Neural progenitor cell (in vitro differentiated cells): ENCODE results near the gene PLSCR1. TPM values are rescaled to one million over a fixed set of nuclear protein-coding genes. Genes with fewer than 3 reads are reported as not detected.

Experiments
- DNase-seq: peaks from one replicate; pipeline ENCODE4 v3.0.0-alpha.2; 2016; ENCODE audit warnings: low spot score
- H2AFZ ChIP-seq: fragments of 200-600 bp; sonication (generic); replicated peaks from 2 replicates; pipeline ENCODE4 v1.6.1; 2016; ENCODE audit warnings: antibody characterized with exemption
- H3F3A ChIP-seq: fragments of 200-600 bp; sonication (generic); 2 replicates; pipeline ENCODE4 v1.6.1; 2016; ENCODE audit warnings: antibody characterized with exemption, low read depth
- H3K27ac ChIP-seq: fragments of 200-600 bp; sonication (generic); 2 replicates; pipeline ENCODE4 v1.5.1; 2016; ENCODE audit warnings: mild to moderate bottlenecking
- H3K27me3 ChIP-seq: fragments of 200-600 bp; sonication (generic); 2 replicates; pipeline ENCODE4 v1.6.1; 2016; ENCODE audit warnings: mild to moderate bottlenecking, moderate library complexity
- H3K36me3 ChIP-seq: fragments of 200-600 bp; sonication (generic); 2 replicates; pipeline ENCODE4 v1.5.1; 2016
- H3K4me1 ChIP-seq: fragments of 200-600 bp; sonication (generic); 2 replicates; pipeline ENCODE4 v1.6.1; 2016; ENCODE audit warnings: mixed run types
- H3K4me2 ChIP-seq: fragments of 200-600 bp; sonication (generic); 2 replicates; pipeline ENCODE4 v1.6.1; 2016
- H3K4me3 ChIP-seq: fragments of 200-600 bp; sonication (generic); 2 replicates; pipeline ENCODE4 v1.5.1; 2016
- H3K79me2 ChIP-seq: fragments of 200-600 bp; sonication (generic); 2 replicates; pipeline ENCODE4 v1.6.1; 2016; ENCODE audit warnings: low read depth
- H3K9ac ChIP-seq: fragments of 200-600 bp; sonication (generic); 2 replicates; pipeline ENCODE4 v1.6.1; 2016
- H3K9me3 ChIP-seq: fragments of 200-600 bp; sonication (generic); 2 replicates; pipeline ENCODE4 v1.5.1; 2016; ENCODE audit warnings: low read depth
- H4K20me1 ChIP-seq: fragments of 200-600 bp; sonication (generic); 2 replicates; pipeline ENCODE4 v1.6.1; 2016; ENCODE audit warnings: low read depth
- H3K27ac Mint-ChIP-seq: 3 replicates; pipeline ENCODE4 v1.8.0; 2021; ENCODE audit warnings: mixed read lengths
- H3K27me3 Mint-ChIP-seq: 2 replicates; pipeline ENCODE4 v1.8.0; 2022; ENCODE audit warnings: low read depth, mild to moderate bottlenecking, inconsistent platforms, moderate library complexity, mixed read lengths; ENCODE audit not compliant: insufficient read depth
- H3K36me3 Mint-ChIP-seq: 3 replicates; pipeline ENCODE4 v1.8.0; 2021; ENCODE audit warnings: mixed read lengths
- H3K4me1 Mint-ChIP-seq: 3 replicates; pipeline ENCODE4 v1.8.0; 2021; ENCODE audit warnings: mixed read lengths
- H3K4me3 Mint-ChIP-seq: 3 replicates; pipeline ENCODE4 v1.8.0; 2021; ENCODE audit warnings: mild to moderate bottlenecking, moderate library complexity, mixed read lengths
- H3K9me3 Mint-ChIP-seq: 3 replicates; pipeline ENCODE4 v1.8.0; 2020; ENCODE audit warnings: mixed read lengths
- EZH2 ChIP-seq: fragments of 200-600 bp; sonication (generic); IDR thresholded peaks from 2 replicates; pipeline ENCODE4 v1.6.1; 2017; ENCODE audit warnings: antibody characterized with exemption, mild to moderate bottlenecking, moderate library complexity
- EZH2phosphoT487 ChIP-seq: fragments of 200-600 bp; sonication (generic); IDR thresholded peaks from 2 replicates; pipeline ENCODE4 v1.6.1; 2017; ENCODE audit warnings: antibody characterized with exemption
- total RNA-seq: library from RNA; depleted of rRNA; stranded (reverse); fragments of >200 nt; gene quantifications from 2 replicates; pipeline ENCODE4 v1.2.3, GENCODE V29; 2015; ENCODE audit warnings: low replicate concordance
- TF ChIP-seq, protein P1 (sequence below): fragments of 200-600 bp; sonication (generic); IDR thresholded peaks from 2 replicates; pipeline ENCODE4 v1.5.1; 2017; ENCODE audit warnings: antibody characterized with exemption, mild to moderate bottlenecking

Gene PLSCR1
- total RNA-seq, 1 donor from 2014 or later, result 23.9 TPM

DNA sequence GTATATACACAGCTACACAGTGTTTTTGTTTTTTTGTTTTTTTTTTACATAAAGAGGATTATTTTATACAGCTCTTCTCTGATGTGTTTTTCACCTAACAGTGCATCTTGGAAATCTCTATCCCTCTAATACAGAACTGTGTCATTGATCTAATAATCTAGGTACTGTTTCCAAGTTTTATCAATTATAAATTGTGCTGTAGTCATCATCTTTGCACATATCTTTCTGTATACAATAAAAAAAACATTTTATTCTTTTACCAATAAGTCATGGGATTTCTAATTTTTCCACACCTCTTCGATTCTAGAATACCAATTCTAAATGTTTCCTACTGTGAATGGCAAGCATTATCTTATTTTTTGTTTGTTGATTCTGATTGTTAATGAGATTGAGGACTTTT, 73.4 kb downstream of the PLSCR1 start:
- H3K27ac Mint-ChIP-seq, result no peak overlapping the region
- no peaks in the 10 kb centered on the region for H3K4me1 Mint-ChIP-seq
- H3F3A ChIP-seq, result no peaks in the 10 kb centered on the region
- H3K4me2 ChIP-seq, result no peak overlapping the region
- no peaks in the 10 kb centered on the region for H4K20me1 ChIP-seq
- H3K36me3 Mint-ChIP-seq, result no peaks in the 10 kb centered on the region
- no peaks in the 10 kb centered on the region for H3K4me1 ChIP-seq
- H3K27me3 Mint-ChIP-seq, result no peaks in the 10 kb centered on the region
- H3K9me3 ChIP-seq, result no peaks in the 10 kb centered on the region
- H2AFZ ChIP-seq, result no peak overlapping the region
- no peak for DNase-seq
- H3K27ac ChIP-seq, result no peak overlapping the region
- no peak overlapping the region for H3K4me3 ChIP-seq
- H3K36me3 ChIP-seq, result no peaks in the 10 kb centered on the region
- no peaks in the 10 kb centered on the region for H3K79me2 ChIP-seq
- H3K4me3 Mint-ChIP-seq, result no peak overlapping the region
- TF ChIP-seq, protein P1, sequence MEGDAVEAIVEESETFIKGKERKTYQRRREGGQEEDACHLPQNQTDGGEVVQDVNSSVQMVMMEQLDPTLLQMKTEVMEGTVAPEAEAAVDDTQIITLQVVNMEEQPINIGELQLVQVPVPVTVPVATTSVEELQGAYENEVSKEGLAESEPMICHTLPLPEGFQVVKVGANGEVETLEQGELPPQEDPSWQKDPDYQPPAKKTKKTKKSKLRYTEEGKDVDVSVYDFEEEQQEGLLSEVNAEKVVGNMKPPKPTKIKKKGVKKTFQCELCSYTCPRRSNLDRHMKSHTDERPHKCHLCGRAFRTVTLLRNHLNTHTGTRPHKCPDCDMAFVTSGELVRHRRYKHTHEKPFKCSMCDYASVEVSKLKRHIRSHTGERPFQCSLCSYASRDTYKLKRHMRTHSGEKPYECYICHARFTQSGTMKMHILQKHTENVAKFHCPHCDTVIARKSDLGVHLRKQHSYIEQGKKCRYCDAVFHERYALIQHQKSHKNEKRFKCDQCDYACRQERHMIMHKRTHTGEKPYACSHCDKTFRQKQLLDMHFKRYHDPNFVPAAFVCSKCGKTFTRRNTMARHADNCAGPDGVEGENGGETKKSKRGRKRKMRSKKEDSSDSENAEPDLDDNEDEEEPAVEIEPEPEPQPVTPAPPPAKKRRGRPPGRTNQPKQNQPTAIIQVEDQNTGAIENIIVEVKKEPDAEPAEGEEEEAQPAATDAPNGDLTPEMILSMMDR, result no peak
- TF ChIP-seq EZH2 (no peak), EZH2phosphoT487 (no peak)
- no peaks in the 10 kb centered on the region for H3K9me3 Mint-ChIP-seq
- H3K9ac ChIP-seq, result no peak overlapping the region
- H3K27me3 ChIP-seq, result no peaks in the 10 kb centered on the region

DNA sequence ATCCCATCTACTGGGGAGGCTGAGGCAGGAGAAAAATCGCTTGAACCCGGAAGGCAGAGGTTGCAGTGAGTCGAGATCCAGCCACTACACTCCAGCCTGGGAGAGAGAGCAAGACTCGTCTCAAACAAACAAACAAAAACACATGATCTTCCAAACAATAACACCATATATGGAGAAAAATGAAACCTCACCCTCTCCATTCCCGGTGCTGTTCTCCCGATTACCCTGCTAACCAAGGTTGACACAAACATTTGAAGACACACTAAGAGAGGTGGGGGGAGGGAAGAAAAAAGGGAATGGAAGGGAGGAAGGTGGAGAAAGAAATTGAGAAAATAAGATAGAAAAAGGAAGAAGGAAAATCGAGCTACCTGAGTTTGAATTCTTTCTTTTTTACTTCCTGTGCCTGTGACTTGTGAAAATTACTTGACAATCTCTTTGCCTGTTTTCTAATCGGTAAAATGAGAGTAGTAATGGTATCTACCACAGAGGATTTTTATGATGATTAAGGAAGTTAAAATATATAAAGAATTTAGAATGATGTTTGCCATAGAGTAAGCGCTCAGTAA, 73.9 kb downstream of the PLSCR1 start:
- DNase-seq, result no peak
- Histone ChIP-seq H3K27me3 (no peaks in the 10 kb centered on the region), H3K4me2 (no peak overlapping the region), H3K36me3 (no peaks in the 10 kb centered on the region), H3K27ac (no peak overlapping the region), H4K20me1 (no peaks in the 10 kb centered on the region), H3F3A (no peaks in the 10 kb centered on the region), H3K9me3 (no peaks in the 10 kb centered on the region), H3K9ac (no peak overlapping the region), H2AFZ (no peak overlapping the region), H3K79me2 (no peaks in the 10 kb centered on the region), H3K4me1 (no peaks in the 10 kb centered on the region), H3K4me3 (no peak overlapping the region)
- TF ChIP-seq EZH2, result no peak
- TF ChIP-seq, protein P1, result no peak
- Mint-ChIP-seq H3K4me3 (no peak overlapping the region), H3K4me1 (no peaks in the 10 kb centered on the region), H3K27ac (no peak overlapping the region), H3K9me3 (no peaks in the 10 kb centered on the region), H3K27me3 (no peaks in the 10 kb centered on the region), H3K36me3 (no peaks in the 10 kb centered on the region)

DNA sequence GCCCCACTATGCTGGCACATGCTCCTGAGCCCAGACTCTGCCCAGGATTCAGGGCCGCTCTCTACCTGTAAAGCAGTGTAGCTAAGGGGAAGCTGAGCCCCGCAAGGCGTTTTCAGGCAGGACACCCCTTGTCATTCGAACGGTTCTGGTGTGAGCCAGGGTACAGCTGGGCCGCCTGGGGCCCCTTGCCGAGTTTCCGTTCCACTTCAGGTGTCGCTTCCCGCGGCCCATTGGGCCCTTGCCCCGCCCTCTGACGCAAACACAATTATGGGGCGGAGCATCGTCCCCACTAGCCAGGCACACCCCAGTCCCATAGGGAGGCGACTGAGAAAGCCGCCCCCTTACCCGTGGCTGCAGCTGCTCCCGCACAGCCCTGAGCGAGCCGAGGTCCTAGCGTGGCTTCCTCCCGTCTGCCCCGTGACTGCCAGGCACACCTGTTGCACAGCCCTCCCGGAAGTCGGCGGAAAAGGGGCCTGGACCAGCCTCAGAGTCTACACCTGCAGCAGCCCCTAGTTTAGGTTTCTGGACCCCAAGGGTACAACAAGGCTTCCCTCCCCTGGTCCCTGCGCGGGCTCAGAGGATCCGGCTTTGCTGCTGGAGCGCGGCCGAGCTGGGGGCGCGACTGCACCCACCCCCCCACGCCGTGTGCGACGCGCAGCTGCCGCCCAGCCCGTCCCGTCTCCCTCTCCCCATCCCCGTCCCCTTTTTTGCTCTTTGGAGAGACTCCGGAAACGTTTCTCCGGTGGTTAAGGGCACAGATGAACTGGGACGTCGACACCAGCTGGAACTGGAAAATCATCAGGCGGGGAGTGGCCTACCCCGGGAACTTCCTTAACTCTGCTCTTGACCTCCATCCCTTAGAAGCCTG, 75.0 kb downstream of the PLSCR1 start, which contains the start of gene PLSCR2:
PLSCR2 (minus strand) TSS at position 412 of the 868 bp plus-strand sequence. CDS start 9,657 bp downstream, outside the sequence.
- peak; percentile 27 for DNase-seq
- H3K4me3 ChIP-seq, result peak within 1 kb of the TSS; percentile 42
- H3K9me3 Mint-ChIP-seq, result no peaks in the 10 kb centered on the region
- H3K27ac Mint-ChIP-seq, result no peak within 1 kb of the TSS
- H3K36me3 Mint-ChIP-seq, result no peaks in the 10 kb centered on the region
- H4K20me1 ChIP-seq, result no peaks in the 10 kb centered on the region
- H3K4me2 ChIP-seq, result peak within 1 kb of the TSS; percentile 59
- no peaks in the 10 kb centered on the region for H3K27me3 Mint-ChIP-seq
- H3K9me3 ChIP-seq, result no peaks in the 10 kb centered on the region
- no peaks in the 10 kb centered on the region for H3K36me3 ChIP-seq
- no peaks in the 10 kb centered on the region for H3K4me1 ChIP-seq
- H3K4me3 Mint-ChIP-seq, result peak within 1 kb of the TSS; percentile 57
- no peak within 1 kb of the TSS for H3K27ac ChIP-seq
- no peaks in the 10 kb centered on the region for H3F3A ChIP-seq
- TF ChIP-seq EZH2phosphoT487, result no peak
- TF ChIP-seq, protein P1, result no peak
- no peak for TF ChIP-seq EZH2
- H3K9ac ChIP-seq, result no peak within 1 kb of the TSS
- H2AFZ ChIP-seq, result peak within 1 kb of the TSS; percentile 45
- H3K79me2 ChIP-seq, result no peaks in the 10 kb centered on the region
- H3K4me1 Mint-ChIP-seq, result no peaks in the 10 kb centered on the region
- H3K27me3 ChIP-seq, result no peaks in the 10 kb centered on the region
